Endometrial microvascular endothelial cells (primary cell): ENCODE results near the gene GAMT. TPM values are rescaled to one million over a fixed set of nuclear protein-coding genes. Genes with fewer than 3 reads are reported as not detected.

Experiments used
- in situ Hi-C: cut with HindIII; loops from 2 replicates; pipeline ENCODE4 v1.10.0; 2017; ENCODE audit warnings: low sequenced_read_pairs, low pct_unique_long_range_greater_than_20kb; ENCODE audit errors: inconsistent ontology term
- total RNA-seq: library from RNA; depleted of rRNA; stranded (reverse); fragments of >200 nt; gene quantifications from one replicate; pipeline ENCODE4 v1.2.3, GENCODE V29; 2015; ENCODE audit errors: inconsistent ontology term

Gene GAMT
- total RNA-seq, 1 donor from 2014 or later = 5.3 TPM

- in situ Hi-C loops = no loop called here
These were observed 24.9 kb downstream of the GAMT start for GRCh38 chr19:1376415-1376805.

- in situ Hi-C loops = no loop called here
These were observed 27.1 kb downstream of the GAMT start for GRCh38 chr19:1374250-1374577.

GRCh38 chr19:1373534-1374249 is 27.6 kb downstream of the GAMT start:
- in situ Hi-C loops = no loop called here

- in situ Hi-C loops = no loop called here
These were observed 28.3 kb downstream of the GAMT start for GRCh38 chr19:1373042-1373533.

- in situ Hi-C loops = no loop called here
These were observed 30.6 kb downstream of the GAMT start for GRCh38 chr19:1370579-1371361.

- in situ Hi-C loops = no loop called here
These were observed 32.0 kb downstream of the GAMT start for GRCh38 chr19:1369214-1369805.

GRCh38 chr19:1366899-1367870 is 34.2 kb downstream of the GAMT start:
- in situ Hi-C loops = no loop called here

- in situ Hi-C loops = no loop called here
These were observed 35.0 kb downstream of the GAMT start for GRCh38 chr19:1366296-1366695.

- in situ Hi-C loops = no loop called here
These were observed 35.7 kb downstream of the GAMT start for GRCh38 chr19:1365319-1366269.

- in situ Hi-C loops = no loop called here
These were observed 37.2 kb downstream of the GAMT start for GRCh38 chr19:1364070-1364704.

- in situ Hi-C loops = no loop called here
These were observed 37.7 kb downstream of the GAMT start for GRCh38 chr19:1363599-1363998.

GRCh38 chr19:1362387-1363257 is 38.7 kb downstream of the GAMT start:
- in situ Hi-C loops = no loop called here

- in situ Hi-C loops = no loop called here
These were observed 39.5 kb downstream of the GAMT start for GRCh38 chr19:1361601-1362386.

GRCh38 chr19:1360818-1361461 is 40.4 kb downstream of the GAMT start:
- in situ Hi-C loops = no loop called here

- in situ Hi-C loops = no loop called here
These were observed 41.1 kb downstream of the GAMT start for GRCh38 chr19:1360126-1360817.
